ENCODE data around the gene MAGOH. TPM values are rescaled to one million over a fixed set of nuclear protein-coding genes. Genes with fewer than 3 reads are reported as not detected.

MAGOH gene
- total RNA-seq, 1 experiment from 2014 or later: 75.7 TPM

- ChIA-PET POLR2A (ENCODE audit: unreplicated experiment) (no interaction called here), CTCF (no interaction called here)
- BruUV-seq (replicated peaks): no TSS peak
- intact Hi-C loops (cut with micrococcal nuclease; ENCODE audit: unreplicated experiment): loop anchor here (5.0 to 10.0 kb wide), 2 partner anchors 135 to 338 kb away; partner anchors contain the start of gene ZYG11A
- H2AFZ ChIP-seq: no peak overlapping the region
- no peak overlapping the region for H3K27ac ChIP-seq
- H3K4me1 ChIP-seq (replicated peaks; ENCODE audit: insufficient read depth): peaks cover 3% of the 10 kb centered on the region; the same call in 1 of the 2 replicates
- H4K20me1 ChIP-seq (ENCODE audit: insufficient read depth): no peaks in the 10 kb centered on the region
- TF ChIP-seq EZH2 (IDR thresholded peaks at IDR 0.05; ENCODE audit: low read depth) (no peak), CTCF (conservative IDR thresholded peaks at IDR 0.05) (no peak)
- no peaks in the 10 kb centered on the region for H3K36me3 ChIP-seq (ENCODE audit: low read depth)
- no peak overlapping the region for H3K4me2 ChIP-seq
- no peak for DNase-seq
- no peaks in the 10 kb centered on the region for H3K9me3 ChIP-seq (ENCODE audit: insufficient read depth, low read depth)
- no peak overlapping the region for H3K4me3 ChIP-seq
- H3K9me2 ChIP-seq (ENCODE audit: insufficient read depth): no peaks in the 10 kb centered on the region
- no peaks in the 10 kb centered on the region for H3K79me2 ChIP-seq (ENCODE audit: low read depth)
- H3F3A ChIP-seq (ENCODE audit: insufficient read depth, low read depth): no peaks in the 10 kb centered on the region
- no peaks in the 10 kb centered on the region for H3K27me3 ChIP-seq (ENCODE audit: insufficient read depth, low read depth)
Measured at GRCh38 chr1:53182716-53183094, 55.6 kb downstream of the MAGOH start.

- Histone ChIP-seq H3K4me1 (replicated peaks; ENCODE audit: insufficient read depth) (peaks cover 3% of the 10 kb centered on the region; the same call in 1 of the 2 replicates), H3K27ac (no peak overlapping the region), H3K9me2 (ENCODE audit: insufficient read depth) (no peaks in the 10 kb centered on the region), H3K79me2 (ENCODE audit: low read depth) (no peaks in the 10 kb centered on the region), H4K20me1 (ENCODE audit: insufficient read depth) (no peaks in the 10 kb centered on the region), H3F3A (ENCODE audit: insufficient read depth, low read depth) (no peaks in the 10 kb centered on the region), H2AFZ (no peak overlapping the region), H3K4me3 (no peak overlapping the region), H3K4me2 (no peak overlapping the region), H3K9me3 (ENCODE audit: insufficient read depth, low read depth) (no peaks in the 10 kb centered on the region), H3K27me3 (ENCODE audit: insufficient read depth, low read depth) (no peaks in the 10 kb centered on the region), H3K36me3 (ENCODE audit: low read depth) (no peaks in the 10 kb centered on the region)
- DNase-seq: peak; percentile 63 to 79
- ChIA-PET CTCF (no interaction called here), POLR2A (ENCODE audit: unreplicated experiment) (no interaction called here)
- TF ChIP-seq CTCF (conservative IDR thresholded peaks at IDR 0.05): peak; percentile 93
- TF ChIP-seq EZH2 (IDR thresholded peaks at IDR 0.05; ENCODE audit: low read depth): no peak
- BruUV-seq (replicated peaks): no TSS peak
- intact Hi-C loops (cut with micrococcal nuclease; ENCODE audit: unreplicated experiment): loop anchor here (5.0 to 10.0 kb wide), 2 partner anchors 135 to 337 kb away; partner anchors contain the start of gene ZYG11A
Measured at GRCh38 chr1:53182111-53182593, 56.2 kb downstream of the MAGOH start.

- Histone ChIP-seq H3K4me1 (replicated peaks; ENCODE audit: insufficient read depth) (peaks cover 7% of the 10 kb centered on the region; the same call in 1 of the 2 replicates), H3K27ac (no peak overlapping the region), H4K20me1 (ENCODE audit: insufficient read depth) (no peaks in the 10 kb centered on the region), H2AFZ (no peak overlapping the region), H3K9me3 (ENCODE audit: insufficient read depth, low read depth) (no peaks in the 10 kb centered on the region), H3K4me3 (no peak overlapping the region), H3F3A (ENCODE audit: insufficient read depth, low read depth) (no peaks in the 10 kb centered on the region), H3K27me3 (ENCODE audit: insufficient read depth, low read depth) (no peaks in the 10 kb centered on the region), H3K36me3 (ENCODE audit: low read depth) (no peaks in the 10 kb centered on the region), H3K4me2 (no peak overlapping the region), H3K79me2 (ENCODE audit: low read depth) (no peaks in the 10 kb centered on the region), H3K9me2 (ENCODE audit: insufficient read depth) (no peaks in the 10 kb centered on the region)
- ChIA-PET CTCF (interaction anchor here (0.5 to 0.7 kb wide), 4 partner anchors 113 to 416 kb away, joined by 3 to 16 read pairs (median 3); no protein-coding TSS in a partner anchor), POLR2A (ENCODE audit: unreplicated experiment) (no interaction called here)
- no TSS peak for BruUV-seq (replicated peaks)
- no peak for DNase-seq
- TF ChIP-seq EZH2 (IDR thresholded peaks at IDR 0.05; ENCODE audit: low read depth) (no peak), CTCF (conservative IDR thresholded peaks at IDR 0.05) (no peak)
- intact Hi-C loops (cut with micrococcal nuclease; ENCODE audit: unreplicated experiment): loop anchor here (5.0 to 10.0 kb wide), 2 partner anchors 134 to 336 kb away; partner anchors contain the start of gene ZYG11A
Measured at GRCh38 chr1:53180951-53181350, 57.4 kb downstream of the MAGOH start.
